Kidney tubule cell (primary cell): Measurements from ENCODE around the gene SRD5A1.

Source experiments
- DNase-seq: peaks from one replicate; pipeline ENCODE4 v3.0.0-alpha.2; 2018; ENCODE audit warnings: low spot score

SRD5A1 gene

GRCh38 chr5:6684075-6684474, 50.8 kb downstream of the SRD5A1 start:
- no peak for DNase-seq

DNA sequence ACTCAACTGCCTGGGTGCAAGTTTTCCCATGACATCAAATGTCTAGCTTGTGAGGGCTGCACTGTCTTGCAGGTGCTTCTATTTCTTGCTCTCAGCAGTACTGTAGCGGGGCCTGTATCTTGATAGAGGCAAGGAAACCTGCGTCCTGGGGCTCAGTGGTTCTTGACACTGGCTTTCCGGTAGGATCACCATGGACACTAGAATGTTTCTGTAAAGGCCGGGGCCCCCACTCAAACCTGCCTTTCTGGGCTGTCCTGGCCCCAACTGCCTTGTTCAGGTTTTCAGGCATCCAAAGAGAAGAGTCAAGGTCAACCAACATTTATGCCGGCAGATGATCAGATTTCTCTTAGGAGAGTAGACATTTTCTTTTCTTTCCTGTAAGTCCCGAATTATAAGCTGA, 53.3 kb downstream of the SRD5A1 start:
- no peak for DNase-seq

DNA sequence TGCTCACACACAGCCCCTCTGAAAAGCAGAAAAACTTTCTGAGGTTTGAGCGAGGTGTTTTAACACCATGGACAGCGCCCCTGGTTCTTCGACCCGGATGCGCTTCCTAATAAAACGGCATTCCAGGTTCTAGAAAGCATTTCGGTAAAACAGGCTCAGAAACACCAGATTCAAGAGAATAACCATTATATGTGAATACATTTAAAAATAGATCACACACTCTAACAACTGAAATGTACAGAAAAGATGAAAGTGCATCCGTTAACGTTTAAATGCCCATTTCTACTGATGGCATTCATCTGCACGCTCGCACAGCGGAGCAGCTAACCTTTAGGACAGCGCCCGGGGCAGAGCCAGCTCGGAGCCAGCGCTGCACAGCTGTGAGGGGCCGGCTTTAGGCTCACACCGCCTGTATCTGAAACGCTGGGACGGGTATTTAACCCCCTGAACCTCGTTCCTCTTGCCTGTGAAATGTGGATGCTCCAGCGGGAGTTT, 53.7 kb downstream of the SRD5A1 start:
- peak; percentile 61 for DNase-seq

GRCh38 chr5:6687505-6687904, 54.3 kb downstream of the SRD5A1 start:
- DNase-seq: no peak

- DNase-seq: no peak
These were observed 59.7 kb downstream of the SRD5A1 start for GRCh38 chr5:6692906-6693305.

GRCh38 chr5:6698696-6699095, 65.5 kb downstream of the SRD5A1 start:
- no peak for DNase-seq

DNA sequence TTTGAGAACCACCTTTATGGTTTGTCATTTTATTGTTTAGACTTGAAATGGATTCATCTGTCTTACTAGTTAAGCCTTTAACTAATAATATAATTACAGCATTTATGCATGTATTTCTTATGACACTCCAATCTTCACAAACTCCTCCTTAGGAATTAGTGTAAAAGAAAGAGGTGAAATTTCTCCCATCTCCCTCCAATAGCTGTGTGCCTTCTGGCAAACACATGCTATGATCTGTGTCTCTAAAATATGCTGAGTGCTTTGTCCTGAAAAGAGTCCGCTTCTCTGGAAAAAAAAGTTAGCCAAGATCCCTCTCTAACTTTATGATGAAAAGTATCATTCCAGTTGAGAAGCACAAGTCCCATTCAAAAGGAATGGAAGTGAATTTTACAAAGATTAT, 66.1 kb downstream of the SRD5A1 start:
- DNase-seq: no peak

DNA sequence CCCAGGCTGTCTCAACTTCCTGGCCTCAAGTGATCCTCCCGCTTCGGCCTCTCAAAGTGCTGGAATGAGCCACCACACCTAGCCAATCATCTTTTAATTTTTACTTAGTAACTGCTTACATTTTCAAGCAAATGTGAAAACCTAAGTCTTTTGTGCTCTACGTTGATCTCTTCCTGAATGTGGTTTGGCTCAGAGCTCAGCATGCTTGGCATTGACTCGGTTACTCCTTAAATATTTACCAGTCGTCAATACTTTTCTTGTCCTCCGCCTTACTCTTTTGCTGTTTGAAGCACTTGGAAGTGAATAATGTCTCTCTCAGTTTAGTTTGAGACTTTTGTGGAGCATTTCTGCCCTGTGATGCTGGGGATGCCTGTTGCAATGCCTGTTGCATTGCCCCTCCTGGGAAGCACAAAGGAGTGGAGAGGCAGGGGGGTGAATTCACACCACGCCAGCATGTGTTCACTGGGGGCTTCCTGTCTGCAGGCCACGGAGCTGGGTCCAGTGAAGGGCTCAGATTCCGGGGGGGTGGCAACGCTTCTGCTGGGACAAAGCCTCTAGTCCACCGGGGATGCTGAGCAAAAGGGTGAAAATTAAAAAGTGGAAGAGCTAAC, 66.9 kb downstream of the SRD5A1 start:
- DNase-seq: no peak

GRCh38 chr5:6700685-6701355, 67.6 kb downstream of the SRD5A1 start:
- no peak for DNase-seq

DNA sequence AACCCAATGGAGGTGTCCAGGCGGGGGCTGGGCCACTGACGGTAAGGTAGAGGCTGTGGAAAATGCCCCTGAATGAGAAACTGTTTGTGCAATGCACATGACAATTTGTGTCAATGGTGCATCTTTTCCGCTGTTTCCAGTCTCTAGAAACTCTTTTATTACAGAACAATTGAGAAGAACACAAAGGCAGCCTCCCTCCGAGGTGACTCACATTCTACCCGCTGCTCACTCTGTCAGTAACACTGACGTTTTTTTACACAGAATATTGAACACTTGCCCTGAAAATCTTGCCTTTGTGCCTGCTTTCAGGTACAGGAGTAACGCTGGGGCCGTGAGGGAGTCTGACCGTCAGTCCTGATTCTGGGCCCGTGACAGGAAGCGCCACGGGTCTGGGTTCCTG, 68.3 kb downstream of the SRD5A1 start:
- DNase-seq: no peak

- no peak for DNase-seq
These were observed 69.4 kb downstream of the SRD5A1 start for GRCh38 chr5:6702633-6703032.

GRCh38 chr5:6703806-6704205, 70.6 kb downstream of the SRD5A1 start:
- DNase-seq: no peak

- peak; percentile 90 for DNase-seq
These were observed 71.2 kb downstream of the SRD5A1 start for GRCh38 chr5:6704361-6704851.

- no peak for DNase-seq
These were observed 71.8 kb downstream of the SRD5A1 start for GRCh38 chr5:6705088-6705487.

GRCh38 chr5:6705959-6706358, 72.7 kb downstream of the SRD5A1 start:
- DNase-seq: peak; percentile 33

DNA sequence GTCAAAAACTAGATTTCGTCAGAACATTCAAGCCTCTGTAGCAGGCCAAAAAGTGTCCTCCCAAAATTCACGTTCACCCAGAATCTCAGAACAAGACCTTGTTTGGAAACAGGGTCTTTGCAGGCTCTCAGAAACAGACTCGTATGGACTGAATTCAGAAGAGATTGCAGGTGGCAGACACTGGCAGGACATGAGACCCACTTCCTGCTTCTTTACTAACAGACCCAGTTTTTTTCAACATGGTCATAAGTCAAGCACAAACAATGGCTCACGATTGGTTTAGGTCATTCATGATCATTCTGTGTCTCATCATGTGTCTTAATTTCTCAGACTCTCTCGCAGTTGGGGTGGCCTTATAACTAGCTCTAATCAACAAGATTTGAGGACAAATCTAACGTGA, 74.6 kb downstream of the SRD5A1 start:
- no peak for DNase-seq

GRCh38 chr5:6708814-6709213, 75.6 kb downstream of the SRD5A1 start:
- peak; percentile 87 for DNase-seq

- peak; percentile 93 for DNase-seq
These were observed 76.8 kb downstream of the SRD5A1 start for GRCh38 chr5:6710070-6710469.

GRCh38 chr5:6710551-6711318, 77.5 kb downstream of the SRD5A1 start:
- no peak for DNase-seq

DNA sequence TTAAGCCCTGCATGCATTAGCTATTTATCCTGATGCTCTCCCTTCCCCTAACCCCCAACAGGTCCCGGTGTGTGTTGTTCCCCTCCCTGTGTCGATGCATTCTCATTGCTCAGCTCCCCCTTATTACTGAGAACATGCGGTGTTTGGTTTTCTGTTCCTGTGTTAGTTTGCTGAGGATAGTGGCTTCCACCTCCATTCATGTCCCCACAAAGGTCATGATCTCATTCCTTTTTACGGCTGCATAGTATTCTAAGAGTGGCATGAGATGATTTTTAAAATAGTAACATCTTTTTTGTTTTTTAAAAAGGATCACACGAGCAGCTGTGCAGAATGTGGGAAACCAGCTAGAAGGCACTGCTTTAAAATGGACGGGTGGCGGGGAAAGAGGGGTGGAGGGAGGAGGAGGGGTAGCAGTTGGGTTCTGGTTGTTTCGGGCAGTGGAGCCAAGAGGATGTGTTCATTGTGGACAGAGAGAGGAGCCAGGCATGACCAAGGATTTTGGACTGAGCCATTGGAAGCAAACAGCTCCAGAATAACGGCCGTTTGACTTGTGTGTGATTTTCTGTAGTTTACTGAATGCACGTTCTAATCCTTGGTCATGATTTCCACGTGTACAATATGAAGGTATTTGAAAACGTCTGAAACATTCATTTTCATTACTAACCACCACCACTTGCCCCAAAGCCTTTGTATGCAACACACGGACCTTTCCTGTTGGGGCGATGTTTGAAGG, 78.3 kb downstream of the SRD5A1 start:
- no peak for DNase-seq

GRCh38 chr5:6712142-6712576, 78.9 kb downstream of the SRD5A1 start:
- DNase-seq: peak; percentile 78
